NCI-H2107 (cell line): ENCODE results near the gene ITPR2.
"Not testable (repeated sequence)": the region's sequence is repeated elsewhere in the genome, so short reads cannot be mapped to it uniquely, and the experiment has no call there.

Source experiments
- DNase-seq: peaks from one replicate; lab custom pipeline; 2025; lab: John Stamatoyannopoulos, UW

ITPR2 gene

DNA sequence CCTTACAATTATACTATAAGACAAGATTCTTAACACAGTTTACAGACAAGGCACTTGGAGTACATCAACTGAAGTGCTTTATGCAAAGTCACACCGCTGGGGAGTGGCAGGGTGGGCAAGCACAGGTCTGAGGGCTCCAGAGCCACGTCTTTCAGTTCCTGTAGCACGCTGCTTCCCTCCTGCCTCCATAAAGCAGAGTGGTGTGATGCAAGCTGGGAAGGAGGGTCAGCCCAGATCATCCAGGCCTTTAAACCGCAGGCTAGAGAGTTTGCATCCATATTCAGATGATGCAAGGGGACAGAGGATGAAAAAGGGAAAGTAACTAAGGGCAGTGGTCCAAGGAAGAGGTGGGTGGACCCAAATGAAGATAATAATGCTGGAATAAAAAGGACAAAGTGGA is 132.6 kb downstream of the ITPR2 start:
- DNase-seq = no peak

GRCh38 chr12:26699237-26699636 is 133.8 kb downstream of the ITPR2 start:
- no peak for DNase-seq

DNA sequence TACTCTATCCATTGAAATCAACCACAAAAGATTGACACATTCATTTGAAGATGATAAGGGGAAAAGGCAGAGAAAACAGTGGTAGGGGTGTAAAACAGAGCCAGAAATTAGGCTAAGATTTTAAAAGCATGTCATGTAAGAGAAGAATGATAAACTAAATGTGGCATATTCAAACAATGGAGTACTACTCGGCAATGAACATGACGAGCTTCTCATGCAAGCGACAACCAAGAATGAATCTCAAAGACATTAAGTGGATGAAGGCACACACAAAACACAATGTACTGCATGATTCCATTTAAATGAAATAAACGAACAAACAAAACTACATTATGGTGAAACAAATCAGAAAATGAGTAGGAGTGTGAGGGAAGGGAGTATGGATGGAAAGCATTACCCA is 134.8 kb downstream of the ITPR2 start:
- DNase-seq = no peak

DNA sequence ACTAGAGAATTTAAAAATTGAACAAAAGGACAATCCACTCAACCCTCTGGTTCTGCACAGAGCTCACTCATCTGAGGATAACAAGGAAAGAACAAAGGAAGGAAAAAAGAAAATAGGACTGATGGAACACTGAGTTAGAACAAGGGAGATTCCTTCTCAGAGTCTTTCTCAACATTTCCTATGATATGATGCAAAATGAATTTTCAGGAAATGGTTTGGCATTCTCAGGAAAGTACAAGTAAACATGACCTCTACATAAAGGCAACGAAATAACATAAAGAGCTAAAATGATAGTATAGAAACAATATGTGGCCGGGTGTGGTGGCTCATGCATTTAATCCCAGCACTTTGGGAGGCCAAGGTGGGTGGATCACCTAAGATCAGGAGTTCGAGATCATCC is 135.8 kb downstream of the ITPR2 start:
- DNase-seq = no peak

GRCh38 chr12:26696613-26697092 is 136.3 kb downstream of the ITPR2 start:
- no peak for DNase-seq

DNA sequence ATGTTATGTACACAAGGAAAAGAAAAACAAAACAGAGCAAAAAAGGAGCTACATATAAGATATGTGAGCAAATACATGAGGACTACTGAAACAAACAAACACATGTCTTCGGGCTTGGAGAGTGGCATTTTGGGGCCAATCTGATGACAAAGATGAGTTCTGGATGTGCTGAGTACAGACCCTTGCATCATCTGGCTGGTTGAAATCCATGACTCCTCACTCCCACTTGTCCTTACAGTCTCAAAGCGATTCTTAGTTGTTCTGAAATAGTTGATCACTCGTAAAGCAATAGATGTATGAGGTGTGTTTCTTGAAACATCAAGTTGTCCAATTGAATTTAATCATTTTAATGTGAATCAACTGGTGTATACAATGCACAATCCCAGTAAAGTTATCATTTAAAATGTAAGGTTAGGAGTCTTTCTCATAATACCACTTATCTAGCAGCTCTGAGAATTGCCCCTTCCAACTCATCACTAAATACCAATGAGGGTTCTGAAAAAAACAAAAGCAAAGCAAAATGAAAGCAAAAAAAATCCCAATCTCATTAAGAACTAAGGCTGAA is 136.9 kb downstream of the ITPR2 start:
- DNase-seq = no peak

GRCh38 chr12:26694402-26694801 is 138.6 kb downstream of the ITPR2 start:
- no peak for DNase-seq

GRCh38 chr12:26692407-26692806 is 140.6 kb downstream of the ITPR2 start:
- no peak for DNase-seq

GRCh38 chr12:26691234-26691970 is 141.6 kb downstream of the ITPR2 start:
- DNase-seq = no peak

DNA sequence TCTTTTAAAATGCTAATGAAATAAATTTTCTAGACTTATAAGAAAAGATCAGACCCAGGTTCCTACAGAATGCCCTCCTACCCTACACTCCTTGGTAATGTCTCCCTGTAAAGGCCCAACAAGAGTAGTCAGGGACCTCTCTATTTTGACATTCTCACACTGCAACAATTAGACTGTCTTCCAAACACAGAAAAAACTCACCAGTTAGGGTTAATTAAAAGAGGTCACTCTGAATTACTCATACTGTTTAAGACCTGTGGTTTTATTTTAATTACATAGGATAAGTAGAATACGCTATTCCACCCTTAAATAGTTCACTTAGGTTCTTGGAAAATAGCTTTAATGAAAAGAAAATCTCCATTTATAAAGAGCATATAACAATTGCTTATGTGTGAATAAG is 142.4 kb downstream of the ITPR2 start:
- no peak for DNase-seq

DNA sequence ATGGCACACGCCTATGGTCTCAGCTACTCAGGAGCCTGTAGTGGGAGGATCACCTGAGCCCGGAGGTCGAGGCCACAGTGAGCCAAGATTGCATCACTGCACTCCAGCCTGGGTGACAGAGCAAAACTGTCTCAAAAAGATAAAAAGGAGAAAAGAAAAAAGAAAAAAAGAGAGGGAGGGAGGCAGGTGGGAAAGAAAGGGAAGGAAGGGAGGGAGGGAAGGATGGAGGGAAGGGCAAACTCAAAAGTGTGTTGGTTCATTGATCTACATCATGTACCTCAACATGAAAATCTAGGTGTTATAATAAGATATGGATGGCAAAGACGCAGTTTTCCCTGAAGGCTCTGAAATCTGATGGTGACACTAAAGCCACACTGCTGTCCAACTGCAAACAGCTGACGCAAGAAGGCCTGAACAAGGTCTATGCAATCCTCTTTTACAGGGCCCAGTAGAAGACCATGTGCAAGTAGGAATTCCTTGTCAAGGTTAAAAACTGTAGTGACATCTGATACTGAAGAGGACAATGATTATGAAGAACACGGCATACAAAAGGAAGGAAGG is 143.6 kb downstream of the ITPR2 start:
- no peak for DNase-seq

DNA sequence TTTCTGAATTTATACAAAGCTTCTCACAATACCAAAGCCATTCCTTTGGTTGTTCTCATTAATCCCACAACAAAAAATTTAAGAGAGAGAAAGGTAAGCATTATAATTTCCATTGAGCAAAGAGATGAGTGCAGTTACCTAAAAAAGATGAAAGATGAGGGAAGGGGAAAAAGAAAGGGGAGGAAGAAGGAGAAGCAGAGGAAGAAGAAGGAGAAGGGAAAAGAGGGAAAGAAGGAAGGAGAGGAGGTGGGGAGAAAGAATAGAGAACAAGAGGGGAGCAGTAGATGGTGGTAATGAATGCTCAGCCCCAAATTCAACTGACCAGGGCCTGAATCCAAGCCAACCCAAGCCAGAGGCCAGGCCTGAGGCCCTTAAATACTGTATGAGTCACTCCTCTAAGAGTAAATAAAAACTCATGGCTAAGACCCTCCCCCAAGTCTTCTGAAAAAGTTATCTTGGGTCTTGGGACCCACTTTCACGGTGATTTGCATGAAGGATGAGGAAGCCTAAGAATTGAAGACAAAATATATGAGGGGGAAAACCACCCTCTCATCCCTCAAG is 144.6 kb downstream of the ITPR2 start:
- DNase-seq = no peak

GRCh38 chr12:26686408-26686807 is 146.6 kb downstream of the ITPR2 start:
- no peak for DNase-seq

GRCh38 chr12:26684101-26684500 is 148.9 kb downstream of the ITPR2 start:
- no peak for DNase-seq

GRCh38 chr12:26683443-26683842 is 149.6 kb downstream of the ITPR2 start:
- no peak for DNase-seq

DNA sequence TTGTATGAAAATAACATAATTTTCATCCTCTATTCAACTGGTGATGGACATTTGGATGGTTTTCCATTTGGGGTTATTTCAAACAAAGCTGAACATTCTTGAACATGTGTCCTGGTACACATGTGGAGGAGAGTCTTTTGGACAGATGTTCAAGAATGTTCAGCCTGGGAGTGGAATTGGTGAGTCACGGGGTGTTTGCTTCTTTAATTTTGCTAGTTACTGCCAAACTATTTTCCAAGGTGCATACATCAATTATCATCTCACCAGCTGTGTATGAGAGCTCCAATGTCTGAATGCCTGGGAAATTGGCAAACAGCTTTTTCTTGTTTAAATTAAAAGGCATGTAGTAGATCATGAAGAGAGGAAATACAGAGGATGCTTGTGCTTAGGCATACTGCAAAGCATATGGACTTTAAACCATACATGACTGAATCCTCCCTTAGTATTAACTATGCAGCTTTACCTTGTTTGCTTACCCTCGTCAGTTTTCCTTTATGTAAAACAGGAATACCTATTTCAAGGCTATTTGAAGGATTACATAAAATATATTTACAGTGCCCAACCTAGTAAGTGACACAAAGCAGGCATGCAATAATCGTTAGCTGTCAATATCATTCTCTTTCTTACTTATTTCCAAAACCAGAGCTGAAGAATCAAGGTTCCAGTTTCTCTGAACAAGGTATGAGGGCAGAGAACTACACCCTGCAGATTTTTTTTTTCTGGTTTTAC is 152.1 kb downstream of the ITPR2 start:
- DNase-seq = no peak

GRCh38 chr12:26678697-26679660 is 154.0 kb downstream of the ITPR2 start:
- no peak for DNase-seq

GRCh38 chr12:26671487-26671886 is 161.5 kb downstream of the ITPR2 start:
- DNase-seq = not testable (repeated sequence)

DNA sequence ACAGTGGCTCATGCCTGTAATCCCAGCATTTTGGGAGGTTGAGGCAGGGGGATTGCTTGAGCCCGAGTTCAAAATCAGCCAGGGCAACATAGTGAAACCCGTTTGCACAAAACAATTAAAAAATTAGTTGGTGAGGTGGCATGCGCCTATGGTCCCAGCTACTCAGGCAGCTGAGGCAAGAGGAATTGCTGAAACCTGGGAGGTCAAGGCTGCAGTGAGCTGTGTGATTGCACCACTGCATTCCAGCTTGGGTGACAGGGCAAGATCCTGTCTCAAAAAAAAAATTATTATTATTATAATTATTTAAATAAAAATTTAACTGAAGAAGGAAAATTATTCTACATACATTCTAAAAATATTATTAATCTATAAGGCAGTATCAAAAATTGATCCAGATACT is 164.1 kb downstream of the ITPR2 start:
- no peak for DNase-seq

DNA sequence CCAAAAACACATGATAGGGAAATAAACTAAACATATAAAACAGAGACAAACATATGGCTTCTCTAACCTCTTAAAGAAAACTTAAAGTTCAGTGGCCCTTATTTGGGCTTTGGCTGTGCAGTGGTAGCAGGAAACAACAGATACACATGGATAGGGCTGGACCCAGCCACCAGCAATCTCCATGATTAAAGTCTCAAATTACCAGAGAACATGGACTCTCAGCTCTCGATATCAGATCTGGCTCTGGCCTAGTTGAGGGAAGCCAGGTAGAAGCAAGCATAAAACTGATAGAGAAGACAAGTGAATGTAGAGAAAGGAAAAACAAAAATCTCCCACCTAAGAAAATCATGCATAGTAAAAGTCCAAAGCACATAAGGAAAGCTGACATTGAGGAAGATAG is 164.8 kb downstream of the ITPR2 start:
- DNase-seq = no peak

DNA sequence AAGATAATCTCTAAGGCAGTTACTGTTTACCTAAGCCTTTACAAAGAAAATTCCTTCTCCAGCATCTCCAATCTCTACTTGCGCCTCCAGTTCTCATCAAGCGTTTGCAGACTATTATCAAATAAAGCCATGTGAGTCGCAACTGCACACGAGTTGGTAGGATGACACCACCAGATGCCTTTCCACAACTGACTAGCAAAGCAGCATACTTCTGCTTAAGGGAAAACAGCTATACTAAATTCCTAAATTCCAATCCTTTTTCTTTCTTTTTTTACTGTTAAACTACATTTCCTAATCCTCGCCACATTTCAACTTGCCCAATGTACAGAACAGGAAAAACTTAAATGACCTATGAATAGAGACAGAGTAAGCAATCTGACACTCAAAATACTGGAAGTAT is 166.7 kb downstream of the ITPR2 start:
- DNase-seq = no peak
